Mucosa of descending colon (tissue), 3 donors: ENCODE results near the gene WNT7B. TPM values are rescaled to one million over a fixed set of nuclear protein-coding genes. Genes with fewer than 3 reads are reported as not detected.

Experiments used
- ATAC-seq: fragments of 200-7000 bp; cut with Tn5 transposase; one replicate; pipeline ENCODE4 v1.9.1; 2020; ENCODE audit warnings: mild to moderate bottlenecking, moderate library complexity
- DNase-seq, 3 donors: peaks; one replicate each; pipeline ENCODE4 v3.0.0-alpha.2; 2020
- H3K36me3 ChIP-seq: fragments of 200-600 bp; one replicate; pipeline ENCODE4 v1.8.0; 2021; ENCODE audit warnings: low read depth, mild to moderate bottlenecking
- H3K4me1 ChIP-seq: fragments of 200-600 bp; one replicate; pipeline ENCODE4 v1.8.0; 2021; ENCODE audit warnings: low read depth, mild to moderate bottlenecking
- H3K4me3 ChIP-seq: fragments of 200-600 bp; one replicate; pipeline ENCODE4 v1.8.0; 2021; ENCODE audit warnings: mild to moderate bottlenecking
- H3K9me3 ChIP-seq: fragments of 200-600 bp; one replicate; pipeline ENCODE4 v1.8.0; 2021; ENCODE audit warnings: mild to moderate bottlenecking
- intact Hi-C, 2 donors: fragments of 100-400 bp; cut with DNase I in 1 of 2; cut with micrococcal nuclease in 1 of 2; formaldehyde crosslinking; loops; one replicate each; pipeline versions ENCODE4 v1.11.0 to v1.11.1; 2022; cut with DNase I, micrococcal nuclease
- total RNA-seq, 3 donors: library from RNA; stranded (reverse); fragmentation: NEBNext Ultra II Directional in 2 of 3; extraction: Animal tissue kit (Norgen Biotek cat#: 25700) in 2 of 3; gene quantifications; one replicate each; pipeline versions ENCODE4 v1.2.1 to v1.2.4, GENCODE V29; 2021 to 2023
- TF ChIP-seq, protein P1 (sequence below): fragments of 200-600 bp; IDR thresholded peaks from one replicate; pipeline ENCODE4 v1.8.0; 2022; ENCODE audit warnings: antibody characterized with exemption, mild to moderate bottlenecking
- donor health status: DM: no; HTN: no; CAD: no; lungs with moderate emphysema.
- donor health status: DM: no; HTN: no; CAD: no.
- donor health status: DM: no; HTN: yes; CAD: no.

WNT7B gene
- total RNA-seq, 3 donors from 2014 or later = not detected

DNA sequence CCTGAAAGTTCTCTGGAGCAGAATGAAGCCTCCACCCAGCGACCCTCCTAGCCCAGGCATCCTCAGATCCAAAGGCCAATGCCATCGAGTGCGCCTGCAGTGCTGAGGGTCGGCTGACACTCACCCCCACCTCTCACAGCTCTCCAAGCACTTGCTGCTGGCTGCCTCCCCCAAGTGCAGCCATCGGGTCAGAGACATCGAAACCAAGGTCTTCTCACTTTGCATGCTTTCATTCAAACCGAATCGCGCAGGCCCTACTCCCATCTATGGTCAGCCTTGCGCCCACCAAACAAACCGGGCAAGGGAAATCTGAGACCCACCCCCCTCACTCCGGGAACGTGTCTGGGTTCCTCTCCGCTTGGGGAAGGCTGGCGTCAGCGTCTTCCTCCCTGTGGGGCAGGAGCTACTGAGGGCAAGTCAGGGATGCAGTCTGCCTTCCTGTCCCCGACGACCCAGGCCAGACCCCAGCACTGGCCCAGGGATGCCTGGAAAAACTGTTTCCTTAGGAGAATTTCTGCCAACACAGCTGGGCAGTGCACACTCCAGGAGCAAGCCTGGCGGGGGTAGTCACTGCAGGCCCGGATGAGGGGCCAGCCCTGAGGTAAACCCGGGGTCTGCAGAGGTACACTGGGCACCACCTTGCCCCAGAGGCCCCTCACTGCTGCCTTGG lies 7.0 kb downstream of the WNT7B start:
- Histone ChIP-seq H3K9me3 (no peaks in the 10 kb centered on the region), H3K4me1 (peaks cover 8% of the 10 kb centered on the region), H3K36me3 (no peaks in the 10 kb centered on the region), H3K4me3 (no peak overlapping the region)
- TF ChIP-seq, protein P1, sequence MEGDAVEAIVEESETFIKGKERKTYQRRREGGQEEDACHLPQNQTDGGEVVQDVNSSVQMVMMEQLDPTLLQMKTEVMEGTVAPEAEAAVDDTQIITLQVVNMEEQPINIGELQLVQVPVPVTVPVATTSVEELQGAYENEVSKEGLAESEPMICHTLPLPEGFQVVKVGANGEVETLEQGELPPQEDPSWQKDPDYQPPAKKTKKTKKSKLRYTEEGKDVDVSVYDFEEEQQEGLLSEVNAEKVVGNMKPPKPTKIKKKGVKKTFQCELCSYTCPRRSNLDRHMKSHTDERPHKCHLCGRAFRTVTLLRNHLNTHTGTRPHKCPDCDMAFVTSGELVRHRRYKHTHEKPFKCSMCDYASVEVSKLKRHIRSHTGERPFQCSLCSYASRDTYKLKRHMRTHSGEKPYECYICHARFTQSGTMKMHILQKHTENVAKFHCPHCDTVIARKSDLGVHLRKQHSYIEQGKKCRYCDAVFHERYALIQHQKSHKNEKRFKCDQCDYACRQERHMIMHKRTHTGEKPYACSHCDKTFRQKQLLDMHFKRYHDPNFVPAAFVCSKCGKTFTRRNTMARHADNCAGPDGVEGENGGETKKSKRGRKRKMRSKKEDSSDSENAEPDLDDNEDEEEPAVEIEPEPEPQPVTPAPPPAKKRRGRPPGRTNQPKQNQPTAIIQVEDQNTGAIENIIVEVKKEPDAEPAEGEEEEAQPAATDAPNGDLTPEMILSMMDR = no peak
- DNase-seq (no peak), ATAC-seq (no peak)
- intact Hi-C loops = no loop called here

DNA sequence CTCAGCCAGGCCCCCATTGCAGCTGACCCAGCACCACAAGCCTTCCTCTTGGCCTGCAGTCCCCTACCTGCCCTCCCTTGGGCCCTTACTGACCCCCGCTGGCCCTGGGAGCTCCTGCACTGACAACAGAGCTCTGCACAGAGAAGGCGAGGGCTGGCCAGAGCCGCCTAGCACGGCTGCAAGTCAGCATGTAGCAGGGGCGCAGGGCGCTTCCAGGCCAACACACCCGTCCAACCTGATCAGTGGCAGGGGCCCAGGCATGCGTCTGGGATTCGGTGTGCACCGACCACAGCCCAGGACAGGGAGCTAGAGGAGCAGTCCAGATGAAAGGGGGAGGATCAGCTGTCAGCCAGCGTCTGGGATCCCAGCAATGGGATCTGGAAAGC lies 7.6 kb downstream of the WNT7B start:
- Histone ChIP-seq H3K4me3 (no peak overlapping the region), H3K36me3 (no peaks in the 10 kb centered on the region), H3K4me1 (peaks cover 8% of the 10 kb centered on the region), H3K9me3 (no peaks in the 10 kb centered on the region)
- TF ChIP-seq, protein P1 = no peak
- ATAC-seq (no peak), DNase-seq (no peak)
- intact Hi-C loops = no loop called here

DNA sequence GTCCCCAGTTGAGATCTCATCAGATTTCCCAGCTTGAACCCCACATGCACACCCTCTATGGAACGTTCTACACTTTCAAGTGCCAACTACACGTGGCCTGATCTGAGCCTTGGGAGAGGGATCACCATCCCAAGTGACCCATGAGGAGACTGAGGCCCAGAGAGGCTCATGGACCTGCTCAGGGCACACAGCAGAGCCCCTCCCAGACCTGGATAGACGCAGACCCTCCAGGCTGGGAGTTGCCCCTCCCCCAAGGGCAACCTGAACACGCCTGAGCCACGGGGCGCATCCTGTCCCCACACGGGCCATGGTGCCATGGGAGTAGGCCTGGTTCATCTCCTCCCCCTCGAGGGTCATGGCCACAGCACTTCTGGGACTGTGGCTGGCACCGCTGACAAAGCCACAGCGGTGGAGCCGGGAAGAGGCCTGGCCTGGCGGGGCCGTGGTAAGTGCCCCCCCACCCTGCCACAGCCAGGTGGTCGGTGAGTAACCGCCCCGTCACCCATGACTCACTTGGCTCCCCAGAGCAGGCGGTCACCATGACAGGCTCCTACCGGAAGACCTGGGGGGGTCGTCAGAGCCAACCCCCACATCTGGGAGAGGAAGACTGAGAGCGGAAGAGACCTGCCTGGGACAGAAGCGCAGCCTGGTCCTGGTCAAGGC lies 8.1 kb downstream of the WNT7B start:
- ATAC-seq = no peak
- no peak overlapping the region for H3K4me3 ChIP-seq

DNA sequence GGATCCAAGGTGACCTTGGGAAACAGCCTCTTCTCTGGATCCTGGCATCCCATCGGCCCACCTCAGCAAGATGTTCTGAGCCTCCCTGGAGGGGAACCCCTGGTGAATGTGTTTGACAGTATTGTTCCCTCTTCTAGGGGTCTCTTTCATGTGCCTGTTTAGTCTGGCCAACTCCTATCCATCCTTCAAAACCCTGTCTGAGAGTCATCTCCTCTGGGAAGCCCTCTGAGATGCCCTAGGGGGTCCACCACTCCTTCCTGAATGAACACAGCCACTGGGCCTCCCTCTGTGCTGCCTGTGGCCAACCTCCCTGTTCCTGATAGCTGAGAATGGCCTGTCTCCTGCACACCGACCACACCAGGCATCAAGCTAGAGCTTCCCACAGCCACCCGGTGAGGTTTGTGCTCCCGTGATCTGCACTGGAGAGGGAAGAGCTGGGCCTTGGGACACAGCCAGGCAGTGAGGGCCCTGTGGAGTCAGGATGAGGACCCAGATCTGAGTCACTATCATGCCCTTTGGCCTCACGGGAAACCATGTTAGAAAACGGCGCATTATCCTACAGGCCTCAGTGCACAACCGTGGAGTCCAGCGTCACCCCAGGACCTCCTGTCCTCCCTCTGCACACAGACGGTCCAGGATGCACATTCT lies 8.8 kb downstream of the WNT7B start:
- no peaks in the 10 kb centered on the region for H3K36me3 ChIP-seq
- intact Hi-C loops = no loop called here
- DNase-seq (no peak), ATAC-seq (no peak)
- no peaks in the 10 kb centered on the region for H3K9me3 ChIP-seq
- TF ChIP-seq, protein P1 = no peak
- peaks cover 8% of the 10 kb centered on the region for H3K4me1 ChIP-seq
- H3K4me3 ChIP-seq = no peak overlapping the region

More for the DNA sequence above, 8.1 kb downstream of the WNT7B start:
- intact Hi-C loops = no loop called here
- TF ChIP-seq, protein P1 = no peak
- H3K9me3 ChIP-seq = no peaks in the 10 kb centered on the region
- peaks cover 8% of the 10 kb centered on the region for H3K4me1 ChIP-seq
- no peak for DNase-seq
- H3K36me3 ChIP-seq = no peaks in the 10 kb centered on the region

DNA sequence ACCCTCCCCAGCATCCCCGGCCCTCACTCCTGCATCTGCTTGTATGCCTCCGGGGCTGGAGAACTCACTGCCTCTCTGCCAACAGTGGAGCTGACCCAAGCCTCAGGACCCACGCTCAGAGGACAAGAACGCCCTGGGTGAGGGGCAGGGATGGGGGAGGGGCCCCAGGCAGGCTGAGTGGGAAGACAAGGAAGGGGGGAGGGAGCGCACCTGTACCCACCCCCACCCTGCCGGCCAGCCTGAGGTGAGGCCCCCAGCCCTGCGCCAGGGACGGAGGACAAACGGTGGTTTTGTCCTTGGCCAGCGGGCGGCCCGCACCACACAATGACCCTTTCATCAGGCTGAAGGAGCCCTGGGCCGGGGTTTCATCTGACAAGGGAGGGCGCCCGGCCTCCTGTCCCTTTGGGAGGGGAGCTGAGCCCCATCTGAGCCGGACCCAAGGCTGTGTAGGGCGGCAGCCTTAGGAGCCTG lies 10.0 kb downstream of the WNT7B start:
- intact Hi-C loops = no loop called here
- peaks cover 8% of the 10 kb centered on the region for H3K4me1 ChIP-seq
- DNase-seq (no peak), ATAC-seq (no peak)
- no peaks in the 10 kb centered on the region for H3K36me3 ChIP-seq
- H3K4me3 ChIP-seq = no peak overlapping the region
- no peaks in the 10 kb centered on the region for H3K9me3 ChIP-seq
- TF ChIP-seq, protein P1 = no peak
